ENCODE results near the gene TEN1.

The TEN1 gene, protein sequence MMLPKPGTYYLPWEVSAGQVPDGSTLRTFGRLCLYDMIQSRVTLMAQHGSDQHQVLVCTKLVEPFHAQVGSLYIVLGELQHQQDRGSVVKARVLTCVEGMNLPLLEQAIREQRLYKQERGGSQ

DNA sequence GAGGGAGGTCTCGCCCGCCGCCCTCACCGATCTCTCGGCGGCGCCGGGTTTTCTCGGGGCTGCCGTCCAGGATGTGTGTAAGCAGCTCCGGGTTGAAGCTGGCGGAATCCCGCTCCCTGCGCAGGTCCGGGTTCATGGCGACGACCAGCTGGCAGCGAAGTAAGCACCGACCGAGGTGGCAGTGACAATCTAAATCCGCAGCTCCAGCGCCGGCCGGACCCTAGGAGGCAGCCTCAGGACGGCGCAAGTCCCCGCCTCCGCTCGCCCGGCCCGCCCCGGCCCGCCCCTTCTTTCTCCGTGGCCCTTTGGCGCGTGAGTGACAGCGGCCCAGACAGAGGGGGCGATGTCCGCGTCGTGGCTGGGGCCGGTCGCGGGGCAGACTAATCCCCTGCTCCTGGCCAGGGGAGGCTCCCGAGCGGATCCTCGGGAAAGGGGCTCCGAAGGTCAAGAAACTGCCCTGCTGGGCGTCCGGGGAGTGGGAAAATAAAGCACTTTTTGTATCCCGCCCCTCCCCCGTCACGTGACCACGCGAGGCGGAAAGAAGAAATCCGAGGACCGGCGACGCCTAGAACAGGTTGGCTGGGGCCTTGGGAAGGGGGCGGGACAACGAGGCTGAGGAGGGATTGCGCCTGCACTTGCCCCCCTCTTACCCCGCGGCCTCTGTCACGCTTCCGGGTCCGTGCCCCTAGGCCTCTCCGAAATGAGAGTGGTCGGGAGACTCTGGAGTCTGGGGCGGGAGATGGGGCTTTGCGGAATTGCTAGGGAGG is at the start of gene TEN1, which contains the start of gene ACOX1:
Gene TEN1 (plus strand): TSS at position 303 of the 767 bp plus-strand sequence. CDS start 6,953 bp downstream, outside the sequence.
Gene ACOX1 (minus strand): TSS at position 229 of the 767 bp plus-strand sequence. CDS start 93 bp downstream, at position 136.
- Histone ChIP-seq H3K4me1 (ENCODE audit: control insufficient read depth in 1 of 2, insufficient read depth in 2 of 2, low read length in 2 of 2) (peaks cover 0 to 28% of the 10 kb centered on the region in 2 donors), H3K27ac (ENCODE audit: low read length) (peak within 1 kb of the TSS; percentile 100), H3K4me3 (ENCODE audit: low read depth in 1 of 2, low read length in 2 of 2) (peak within 1 kb of the TSS; percentile 80), H3K36me3 (ENCODE audit: control insufficient read depth in 1 of 2, insufficient read depth in 2 of 2, low read length in 2 of 2) (peaks cover 0 to 9% of the 10 kb centered on the region in 2 donors), H3K9me3 (ENCODE audit: control insufficient read depth in 1 of 2, low read length in 2 of 2) (no peaks in the 10 kb centered on the region), H3K27me3 (ENCODE audit: low read depth, low read length) (no peaks in the 10 kb centered on the region)

DNA sequence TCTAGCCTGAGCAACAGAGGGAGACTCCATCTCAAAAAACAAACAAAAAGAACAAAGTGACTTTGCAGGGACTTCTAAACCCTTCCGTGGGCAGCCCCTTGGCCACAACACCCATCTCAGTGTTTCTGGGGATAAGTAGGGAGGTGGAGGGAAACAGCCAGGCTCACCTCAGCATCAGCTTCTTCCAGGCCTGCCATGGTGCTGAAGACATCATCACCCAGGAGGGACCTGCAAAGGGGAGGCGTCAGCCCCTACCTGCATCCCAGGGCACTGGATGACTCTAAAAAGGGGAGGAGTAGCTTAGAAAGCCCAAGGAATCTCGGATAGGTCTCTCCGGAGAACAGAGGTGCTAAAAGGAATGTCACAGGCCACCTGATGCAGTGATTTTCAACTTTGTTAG is 48.0 kb upstream of the TEN1 start:
- Histone ChIP-seq H3K27ac (ENCODE audit: low read length) (no peak overlapping the region), H3K9me3 (ENCODE audit: control insufficient read depth in 1 of 2, low read length in 2 of 2) (no peaks in the 10 kb centered on the region), H3K27me3 (ENCODE audit: low read depth, low read length) (no peaks in the 10 kb centered on the region), H3K36me3 (ENCODE audit: control insufficient read depth in 1 of 2, insufficient read depth in 2 of 2, low read length in 2 of 2) (peaks cover 0 to 9% of the 10 kb centered on the region in 2 donors), H3K4me1 (ENCODE audit: control insufficient read depth in 1 of 2, insufficient read depth in 2 of 2, low read length in 2 of 2) (no peaks in the 10 kb centered on the region), H3K4me3 (ENCODE audit: low read depth in 1 of 2, low read length in 2 of 2) (no peak overlapping the region)

DNA sequence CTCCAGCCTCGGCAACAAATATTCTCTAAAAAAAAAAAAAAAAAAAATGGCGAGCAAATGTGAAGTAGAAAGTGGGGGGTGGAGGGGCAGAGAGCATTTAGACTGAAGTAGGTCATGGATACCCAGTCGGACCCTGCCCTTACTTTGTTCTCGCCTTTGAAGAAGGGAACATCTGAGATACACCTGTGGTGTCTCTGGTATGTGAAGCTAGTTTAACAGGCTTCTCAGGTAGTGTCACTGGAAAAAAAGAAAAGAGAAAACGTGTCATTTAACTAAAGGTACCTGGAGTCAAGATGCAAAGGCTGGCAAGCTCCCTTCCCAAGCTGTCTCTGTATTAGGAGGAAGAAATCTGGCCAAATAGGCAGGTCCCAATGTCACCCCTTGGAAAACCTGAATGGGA is 46.2 kb upstream of the TEN1 start:
- Histone ChIP-seq H3K4me3 (ENCODE audit: low read depth in 1 of 2, low read length in 2 of 2) (no peak overlapping the region), H3K4me1 (ENCODE audit: control insufficient read depth in 1 of 2, insufficient read depth in 2 of 2, low read length in 2 of 2) (no peaks in the 10 kb centered on the region), H3K36me3 (ENCODE audit: control insufficient read depth in 1 of 2, insufficient read depth in 2 of 2, low read length in 2 of 2) (peaks cover 0 to 6% of the 10 kb centered on the region in 2 donors), H3K27me3 (ENCODE audit: low read depth, low read length) (no peaks in the 10 kb centered on the region), H3K27ac (ENCODE audit: low read length) (no peak overlapping the region), H3K9me3 (ENCODE audit: control insufficient read depth in 1 of 2, low read length in 2 of 2) (no peaks in the 10 kb centered on the region)

DNA sequence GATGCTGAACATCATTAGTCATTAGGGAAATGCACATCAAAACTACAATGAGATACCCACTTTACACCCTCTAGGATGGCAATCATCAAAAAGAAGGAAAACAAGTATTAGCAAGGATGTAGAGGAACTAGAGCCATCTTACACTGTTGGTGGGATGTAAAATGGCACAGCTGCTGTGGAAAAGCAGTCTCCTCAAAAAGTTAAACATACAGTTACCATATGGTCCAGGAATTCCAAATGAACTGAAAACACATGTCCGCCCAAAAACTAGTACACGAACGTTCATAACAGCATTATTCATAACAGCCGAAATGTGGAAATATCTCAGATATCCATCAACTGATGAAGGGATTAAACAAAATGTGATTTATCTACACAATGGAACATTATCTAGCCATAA is 45.2 kb upstream of the TEN1 start:
- Histone ChIP-seq H3K36me3 (ENCODE audit: control insufficient read depth in 1 of 2, insufficient read depth in 2 of 2, low read length in 2 of 2) (peaks cover 0 to 6% of the 10 kb centered on the region in 2 donors), H3K4me1 (ENCODE audit: control insufficient read depth in 1 of 2, insufficient read depth in 2 of 2, low read length in 2 of 2) (no peaks in the 10 kb centered on the region), H3K4me3 (ENCODE audit: low read depth in 1 of 2, low read length in 2 of 2) (no peak overlapping the region), H3K27ac (ENCODE audit: low read length) (no peak overlapping the region), H3K27me3 (ENCODE audit: low read depth, low read length) (no peaks in the 10 kb centered on the region), H3K9me3 (ENCODE audit: control insufficient read depth in 1 of 2, low read length in 2 of 2) (no peaks in the 10 kb centered on the region)

DNA sequence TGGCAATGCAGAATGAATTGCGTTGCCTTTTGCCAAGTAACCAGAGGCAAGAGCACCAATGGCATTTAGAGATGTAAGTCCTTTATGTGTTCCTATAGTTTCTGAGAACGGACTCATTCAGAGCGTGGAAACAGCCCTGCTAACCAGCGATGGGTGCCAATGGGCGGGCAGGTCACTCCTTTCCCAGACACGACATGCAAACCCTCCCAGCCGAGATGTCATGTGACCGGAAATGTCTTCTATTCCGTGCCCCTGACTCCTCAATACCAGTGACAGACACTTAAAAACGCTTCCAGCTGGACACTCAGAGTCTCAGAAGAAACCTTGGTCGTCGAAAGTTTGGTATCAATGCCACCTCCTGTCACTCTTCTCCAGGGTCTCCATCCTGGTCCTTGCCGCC is 41.4 kb upstream of the TEN1 start:
- Histone ChIP-seq H3K4me1 (ENCODE audit: control insufficient read depth in 1 of 2, insufficient read depth in 2 of 2, low read length in 2 of 2) (peaks cover 5% of the 10 kb centered on the region in 2 donors), H3K27me3 (ENCODE audit: low read depth, low read length) (no peaks in the 10 kb centered on the region), H3K36me3 (ENCODE audit: control insufficient read depth in 1 of 2, insufficient read depth in 2 of 2, low read length in 2 of 2) (no peaks in the 10 kb centered on the region), H3K9me3 (ENCODE audit: control insufficient read depth in 1 of 2, low read length in 2 of 2) (no peaks in the 10 kb centered on the region), H3K4me3 (ENCODE audit: low read depth in 1 of 2, low read length in 2 of 2) (no peak overlapping the region), H3K27ac (ENCODE audit: low read length) (no peak overlapping the region)

DNA sequence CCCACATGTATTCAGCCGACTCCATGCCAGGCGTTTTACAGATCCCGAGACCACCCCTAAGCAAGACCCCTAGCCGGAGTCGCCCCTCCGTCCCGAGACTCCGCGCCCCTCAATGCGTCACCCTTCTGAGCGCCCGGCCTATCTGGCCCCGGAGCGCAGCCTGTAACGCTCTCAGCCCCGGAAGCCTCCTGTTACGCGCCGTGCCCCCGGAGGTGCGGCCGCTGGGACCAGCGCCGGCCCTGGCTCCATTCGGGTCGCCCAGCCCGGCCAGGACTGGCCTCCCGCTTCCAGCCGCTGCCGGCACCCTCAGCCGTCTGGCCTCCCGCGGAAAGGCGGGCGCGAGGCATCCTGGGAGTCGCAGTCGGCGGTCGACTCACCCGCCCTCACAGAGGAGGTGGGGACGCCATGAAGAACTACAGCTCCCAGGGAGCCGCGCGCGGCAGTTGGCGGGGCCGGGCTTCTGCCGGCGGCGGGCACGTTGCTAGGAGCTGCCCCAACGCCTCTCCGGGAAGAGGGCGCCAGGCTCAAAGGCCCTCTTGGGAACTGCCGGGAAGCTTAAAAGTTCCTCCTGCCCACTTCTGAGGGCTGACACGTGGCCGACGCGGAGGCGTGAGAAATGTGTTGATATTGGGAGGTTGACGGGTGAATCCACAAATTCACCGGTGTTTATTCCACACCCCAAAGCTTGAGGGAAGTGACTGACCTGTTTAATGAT is 38.2 kb upstream of the TEN1 start, which contains the start of gene FBF1:
Gene FBF1 (minus strand): TSS at position 316 of the 715 bp plus-strand sequence. CDS start 2,893 bp downstream, outside the sequence.
- Histone ChIP-seq H3K9me3 (ENCODE audit: control insufficient read depth in 1 of 2, low read length in 2 of 2) (no peaks in the 10 kb centered on the region), H3K4me3 (ENCODE audit: low read depth in 1 of 2, low read length in 2 of 2) (peak within 1 kb of the TSS; percentile 77 to 85), H3K4me1 (ENCODE audit: control insufficient read depth in 1 of 2, insufficient read depth in 2 of 2, low read length in 2 of 2) (peaks cover 5% of the 10 kb centered on the region in 2 donors), H3K27me3 (ENCODE audit: low read depth, low read length) (no peaks in the 10 kb centered on the region), H3K27ac (ENCODE audit: low read length) (peak within 1 kb of the TSS; percentile 69), H3K36me3 (ENCODE audit: control insufficient read depth in 1 of 2, insufficient read depth in 2 of 2, low read length in 2 of 2) (peaks cover 8 to 11% of the 10 kb centered on the region in 2 donors)

DNA sequence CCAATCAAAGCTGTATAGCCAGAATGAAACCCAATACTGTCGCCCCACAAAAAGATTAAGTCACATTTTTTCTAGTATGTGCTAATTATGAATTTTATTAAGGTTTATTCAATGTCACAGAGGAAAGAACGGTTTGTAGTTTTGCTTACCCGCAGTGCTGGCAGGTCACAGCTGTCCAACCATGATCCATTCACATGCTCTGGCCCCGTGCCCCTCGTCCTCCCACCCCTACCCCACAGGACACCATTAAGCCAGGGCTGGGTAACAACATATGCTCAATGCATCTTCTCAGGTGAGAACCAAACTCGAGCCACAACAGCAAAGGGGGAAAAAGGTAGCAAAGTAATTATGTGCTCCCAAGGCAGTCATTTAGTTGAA is 37.6 kb upstream of the TEN1 start:
- Histone ChIP-seq H3K4me1 (ENCODE audit: control insufficient read depth in 1 of 2, insufficient read depth in 2 of 2, low read length in 2 of 2) (peaks cover 5% of the 10 kb centered on the region in 2 donors), H3K27ac (ENCODE audit: low read length) (no peak overlapping the region), H3K4me3 (ENCODE audit: low read depth in 1 of 2, low read length in 2 of 2) (peak overlapping the region; percentile 77 to 85), H3K27me3 (ENCODE audit: low read depth, low read length) (no peaks in the 10 kb centered on the region), H3K9me3 (ENCODE audit: control insufficient read depth in 1 of 2, low read length in 2 of 2) (no peaks in the 10 kb centered on the region), H3K36me3 (ENCODE audit: control insufficient read depth in 1 of 2, insufficient read depth in 2 of 2, low read length in 2 of 2) (peaks cover 13 to 17% of the 10 kb centered on the region in 2 donors)

DNA sequence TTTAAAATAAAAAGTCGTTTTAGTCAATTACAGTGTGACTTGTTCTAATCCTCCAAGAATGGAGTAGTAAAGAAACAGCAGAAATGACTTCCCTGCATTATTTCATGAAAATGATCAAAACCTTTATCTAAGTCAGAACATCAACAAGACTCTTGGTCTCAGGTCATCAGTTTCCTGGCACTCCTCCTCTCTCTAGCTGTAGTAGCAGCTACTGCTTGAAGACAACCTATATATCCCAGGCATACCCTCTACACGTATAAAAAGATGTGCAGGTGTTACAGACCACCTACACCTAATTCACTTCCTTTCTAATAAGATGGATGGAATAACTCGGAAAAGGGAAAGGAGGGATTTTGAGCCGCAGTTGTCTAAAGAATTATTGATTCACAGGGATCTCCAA is 36.6 kb upstream of the TEN1 start:
- H3K27me3 ChIP-seq (ENCODE audit: low read depth, low read length): no peaks in the 10 kb centered on the region
- no peak overlapping the region for H3K4me3 ChIP-seq (ENCODE audit: low read depth in 1 of 2, low read length in 2 of 2)
- peaks cover 16 to 24% of the 10 kb centered on the region in 2 donors for H3K36me3 ChIP-seq (ENCODE audit: control insufficient read depth in 1 of 2, insufficient read depth in 2 of 2, low read length in 2 of 2)
- H3K9me3 ChIP-seq (ENCODE audit: control insufficient read depth in 1 of 2, low read length in 2 of 2): no peaks in the 10 kb centered on the region
- H3K27ac ChIP-seq (ENCODE audit: low read length): no peak overlapping the region
- H3K4me1 ChIP-seq (ENCODE audit: control insufficient read depth in 1 of 2, insufficient read depth in 2 of 2, low read length in 2 of 2): peaks cover 5% of the 10 kb centered on the region in 2 donors

DNA sequence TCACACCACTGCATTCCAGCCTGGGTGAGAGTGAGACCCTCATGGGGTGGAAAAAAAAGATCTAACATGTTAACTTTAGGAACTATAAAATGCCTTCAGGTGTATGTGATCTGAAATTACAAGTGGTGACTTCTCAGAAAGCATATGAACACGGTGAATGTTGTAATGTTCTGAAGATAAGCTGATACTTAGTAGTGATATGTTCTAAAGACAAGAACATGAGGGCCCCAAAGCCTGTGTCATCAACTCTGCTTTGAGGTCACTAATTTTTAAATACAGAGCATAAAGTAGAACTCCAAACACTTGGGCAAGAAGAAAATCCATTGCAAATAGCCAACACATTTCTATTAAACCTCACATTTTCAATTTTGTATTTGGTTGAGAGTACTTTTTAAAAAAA is 35.5 kb upstream of the TEN1 start:
- Histone ChIP-seq H3K4me1 (ENCODE audit: control insufficient read depth in 1 of 2, insufficient read depth in 2 of 2, low read length in 2 of 2) (peaks cover 5% of the 10 kb centered on the region in 2 donors), H3K9me3 (ENCODE audit: control insufficient read depth in 1 of 2, low read length in 2 of 2) (no peaks in the 10 kb centered on the region), H3K4me3 (ENCODE audit: low read depth in 1 of 2, low read length in 2 of 2) (no peak overlapping the region), H3K36me3 (ENCODE audit: control insufficient read depth in 1 of 2, insufficient read depth in 2 of 2, low read length in 2 of 2) (peaks cover 20 to 33% of the 10 kb centered on the region in 2 donors), H3K27me3 (ENCODE audit: low read depth, low read length) (no peaks in the 10 kb centered on the region), H3K27ac (ENCODE audit: low read length) (no peak overlapping the region)

DNA sequence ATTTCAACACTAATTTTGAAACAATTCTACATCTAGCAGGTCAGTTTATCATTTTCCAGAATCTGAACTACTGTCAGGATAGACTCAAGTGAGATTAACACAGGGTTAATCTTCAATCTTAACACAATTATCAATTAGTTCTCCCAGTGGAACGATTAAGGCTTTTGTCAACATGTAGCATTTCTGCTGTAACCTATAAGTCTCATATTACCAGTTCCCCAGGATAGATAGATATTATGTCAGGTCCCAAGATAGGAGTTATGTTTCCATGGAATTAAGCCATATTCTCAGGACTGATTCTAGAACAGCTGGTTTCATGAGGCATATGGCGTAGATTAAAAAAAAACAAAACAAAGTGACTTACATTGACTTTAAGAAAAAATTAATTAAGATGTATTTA is 33.8 kb upstream of the TEN1 start:
- Histone ChIP-seq H3K9me3 (ENCODE audit: control insufficient read depth in 1 of 2, low read length in 2 of 2) (no peaks in the 10 kb centered on the region), H3K36me3 (ENCODE audit: control insufficient read depth in 1 of 2, insufficient read depth in 2 of 2, low read length in 2 of 2) (peaks cover 27 to 49% of the 10 kb centered on the region in 2 donors), H3K27ac (ENCODE audit: low read length) (no peak overlapping the region)

DNA sequence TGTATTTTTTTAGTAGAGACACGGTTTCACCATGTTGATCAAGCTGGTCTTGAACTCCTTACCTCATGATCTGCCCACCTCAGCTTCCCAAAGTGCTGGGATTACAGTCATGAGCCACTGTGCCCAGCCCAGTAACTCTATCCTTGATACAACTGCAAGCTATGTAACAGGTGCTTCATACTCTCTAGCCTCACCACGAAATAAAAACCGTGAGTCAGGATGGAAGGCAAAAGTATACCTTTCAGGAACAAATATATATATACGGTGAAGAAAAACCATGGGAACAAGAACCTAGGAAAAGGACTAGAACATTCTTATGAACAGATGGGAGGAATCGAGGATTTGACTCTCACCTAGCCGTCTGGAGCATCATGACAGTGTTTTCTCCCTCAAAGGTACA is 28.6 kb upstream of the TEN1 start:
- no peaks in the 10 kb centered on the region for H3K27me3 ChIP-seq (ENCODE audit: low read depth, low read length)
- H3K9me3 ChIP-seq (ENCODE audit: control insufficient read depth in 1 of 2, low read length in 2 of 2): no peaks in the 10 kb centered on the region
- H3K27ac ChIP-seq (ENCODE audit: low read length): no peak overlapping the region
- no peaks in the 10 kb centered on the region for H3K4me1 ChIP-seq (ENCODE audit: control insufficient read depth in 1 of 2, insufficient read depth in 2 of 2, low read length in 2 of 2)
- H3K36me3 ChIP-seq (ENCODE audit: control insufficient read depth in 1 of 2, insufficient read depth in 2 of 2, low read length in 2 of 2): peaks cover 54 to 78% of the 10 kb centered on the region in 2 donors
- H3K4me3 ChIP-seq (ENCODE audit: low read depth in 1 of 2, low read length in 2 of 2): no peak overlapping the region

More for the DNA sequence above, 33.8 kb upstream of the TEN1 start:
- Histone ChIP-seq H3K27me3 (ENCODE audit: low read depth, low read length) (no peaks in the 10 kb centered on the region), H3K4me3 (ENCODE audit: low read depth in 1 of 2, low read length in 2 of 2) (no peak overlapping the region), H3K4me1 (ENCODE audit: control insufficient read depth in 1 of 2, insufficient read depth in 2 of 2, low read length in 2 of 2) (peaks cover 3 to 5% of the 10 kb centered on the region in 2 donors)

Measured in muscle layer of duodenum (tissue), 2 donors.